ENCODE data around the gene LRFN3.

Gene LRFN3

GRCh38 chr19:35911173-35911572 is 25.0 kb upstream of the LRFN3 start:
- H3K4me3 ChIP-seq (ENCODE audit: severe bottlenecking), result no peak overlapping the region
- no peaks in the 10 kb centered on the region for H3K4me1 ChIP-seq (ENCODE audit: insufficient read depth, poor library complexity, severe bottlenecking)
- H3K9me3 ChIP-seq (ENCODE audit: severe bottlenecking), result no peaks in the 10 kb centered on the region
- H3K27ac ChIP-seq (ENCODE audit: poor library complexity, severe bottlenecking), result no peak overlapping the region
- no peak for DNase-seq (ENCODE audit: low spot score)
- no peak for TF ChIP-seq CTCF (IDR thresholded peaks at IDR 0.05; ENCODE audit: poor library complexity, severe bottlenecking)
- no peaks in the 10 kb centered on the region for H3K36me3 ChIP-seq (ENCODE audit: low read depth)
- H3K27me3 ChIP-seq (ENCODE audit: insufficient read depth, poor library complexity, severe bottlenecking), result no peaks in the 10 kb centered on the region
- ATAC-seq (ENCODE audit: low read depth), result 0 out of 3 replicates have a peak, but pooled peaks have one; percentile 29

DNA sequence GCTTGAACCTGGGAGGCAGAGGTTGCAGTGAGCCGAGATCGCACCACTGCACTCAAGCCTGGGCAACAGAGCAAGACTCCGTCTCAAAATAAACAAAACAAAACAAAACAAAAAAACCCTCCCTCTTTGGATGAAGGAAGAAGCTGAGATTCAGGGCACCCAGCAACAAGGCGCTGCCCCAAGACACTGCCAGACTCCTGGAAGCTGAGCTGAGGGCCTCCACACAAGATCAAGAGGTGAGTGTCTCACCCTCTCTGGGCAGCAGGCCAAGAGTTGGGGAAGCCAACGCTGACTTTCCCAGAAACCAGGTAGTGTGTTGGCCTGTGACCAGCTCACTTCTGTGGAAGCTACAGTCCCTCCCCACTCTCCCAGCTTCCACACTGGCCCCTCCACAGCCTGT is 24.4 kb upstream of the LRFN3 start:
- ATAC-seq (ENCODE audit: low read depth) (peak; percentile 93), DNase-seq (ENCODE audit: low spot score) (no peak)
- H3K27ac ChIP-seq (ENCODE audit: poor library complexity, severe bottlenecking), result no peak overlapping the region
- no peaks in the 10 kb centered on the region for H3K27me3 ChIP-seq (ENCODE audit: insufficient read depth, poor library complexity, severe bottlenecking)
- no peak for TF ChIP-seq CTCF (IDR thresholded peaks at IDR 0.05; ENCODE audit: poor library complexity, severe bottlenecking)
- no peaks in the 10 kb centered on the region for H3K36me3 ChIP-seq (ENCODE audit: low read depth)
- no peak overlapping the region for H3K4me3 ChIP-seq (ENCODE audit: severe bottlenecking)
- H3K9me3 ChIP-seq (ENCODE audit: severe bottlenecking), result no peaks in the 10 kb centered on the region
- H3K4me1 ChIP-seq (ENCODE audit: insufficient read depth, poor library complexity, severe bottlenecking), result no peaks in the 10 kb centered on the region

DNA sequence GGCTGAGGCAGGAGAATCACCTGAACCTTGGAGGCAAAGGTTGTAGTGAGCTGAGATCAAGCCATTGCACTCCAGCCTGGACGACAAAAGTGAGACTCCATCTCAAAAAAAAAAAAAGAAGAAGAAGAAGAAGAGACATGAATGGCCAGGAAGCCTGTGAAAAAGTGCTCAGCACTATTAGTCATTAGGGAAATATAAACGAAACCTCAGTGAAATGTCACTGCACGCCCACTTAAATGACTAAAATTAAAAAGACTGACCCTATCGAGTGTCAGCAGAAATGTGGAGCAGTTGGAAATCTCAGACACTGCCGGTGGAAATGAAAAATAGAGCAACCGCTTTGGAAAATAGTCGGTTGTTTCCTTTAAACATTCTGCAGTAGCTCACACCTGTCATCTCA is 22.6 kb upstream of the LRFN3 start:
- DNase-seq (ENCODE audit: low spot score) (no peak), ATAC-seq (ENCODE audit: low read depth) (no peak)
- no peak overlapping the region for H3K4me3 ChIP-seq (ENCODE audit: severe bottlenecking)
- no peak overlapping the region for H3K27ac ChIP-seq (ENCODE audit: poor library complexity, severe bottlenecking)
- no peaks in the 10 kb centered on the region for H3K36me3 ChIP-seq (ENCODE audit: low read depth)
- H3K9me3 ChIP-seq (ENCODE audit: severe bottlenecking), result no peaks in the 10 kb centered on the region
- no peaks in the 10 kb centered on the region for H3K27me3 ChIP-seq (ENCODE audit: insufficient read depth, poor library complexity, severe bottlenecking)
- no peaks in the 10 kb centered on the region for H3K4me1 ChIP-seq (ENCODE audit: insufficient read depth, poor library complexity, severe bottlenecking)
- no peak for TF ChIP-seq CTCF (IDR thresholded peaks at IDR 0.05; ENCODE audit: poor library complexity, severe bottlenecking)

DNA sequence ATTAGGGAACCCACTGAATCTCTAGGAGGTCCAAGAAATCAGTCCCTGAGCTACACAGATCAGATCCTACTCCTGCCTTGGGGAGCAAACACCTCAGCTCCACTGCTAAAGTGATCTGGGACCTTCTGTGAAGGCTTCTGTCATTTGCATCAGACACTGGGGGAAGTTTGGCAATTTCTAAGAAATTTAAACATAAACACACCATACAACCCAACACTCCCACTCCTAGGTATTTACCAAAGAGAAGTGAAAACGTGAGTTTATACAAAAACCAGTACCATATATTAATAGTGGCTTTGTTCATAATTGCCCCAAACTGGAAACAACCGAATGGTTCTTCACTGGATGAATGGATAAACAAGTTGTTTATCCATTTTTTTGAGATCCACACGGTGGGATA is 20.7 kb upstream of the LRFN3 start:
- no peaks in the 10 kb centered on the region for H3K4me1 ChIP-seq (ENCODE audit: insufficient read depth, poor library complexity, severe bottlenecking)
- H3K27me3 ChIP-seq (ENCODE audit: insufficient read depth, poor library complexity, severe bottlenecking), result no peaks in the 10 kb centered on the region
- ATAC-seq (ENCODE audit: low read depth) (no peak), DNase-seq (ENCODE audit: low spot score) (no peak)
- no peak overlapping the region for H3K4me3 ChIP-seq (ENCODE audit: severe bottlenecking)
- H3K27ac ChIP-seq (ENCODE audit: poor library complexity, severe bottlenecking), result no peak overlapping the region
- no peaks in the 10 kb centered on the region for H3K36me3 ChIP-seq (ENCODE audit: low read depth)
- H3K9me3 ChIP-seq (ENCODE audit: severe bottlenecking), result no peaks in the 10 kb centered on the region
- no peak for TF ChIP-seq CTCF (IDR thresholded peaks at IDR 0.05; ENCODE audit: poor library complexity, severe bottlenecking)

GRCh38 chr19:35919306-35919705 is 16.9 kb upstream of the LRFN3 start:
- no peak for TF ChIP-seq CTCF (IDR thresholded peaks at IDR 0.05; ENCODE audit: poor library complexity, severe bottlenecking)
- H3K27ac ChIP-seq (ENCODE audit: poor library complexity, severe bottlenecking), result no peak overlapping the region
- H3K4me3 ChIP-seq (ENCODE audit: severe bottlenecking), result no peak overlapping the region
- H3K27me3 ChIP-seq (ENCODE audit: insufficient read depth, poor library complexity, severe bottlenecking), result no peaks in the 10 kb centered on the region
- DNase-seq (ENCODE audit: low spot score) (no peak), ATAC-seq (ENCODE audit: low read depth) (no peak)
- no peaks in the 10 kb centered on the region for H3K9me3 ChIP-seq (ENCODE audit: severe bottlenecking)
- no peaks in the 10 kb centered on the region for H3K4me1 ChIP-seq (ENCODE audit: insufficient read depth, poor library complexity, severe bottlenecking)
- no peaks in the 10 kb centered on the region for H3K36me3 ChIP-seq (ENCODE audit: low read depth)
